Upper lobe of left lung (tissue), 6 donors: ENCODE results near the gene ARMH3. TPM values are rescaled to one million over a fixed set of nuclear protein-coding genes. Genes with fewer than 3 reads are reported as not detected.

Experiments used
- ATAC-seq, 2 donors: fragments of 200-7000 bp; cut with Tn5 transposase; one replicate each; pipeline ENCODE4 v1.9.1; 2022; ENCODE audit warnings: mild to moderate bottlenecking in 2 of 2, moderate library complexity in 2 of 2; ENCODE audit not compliant: low FRiP score in 2 of 2
- DNase-seq, 2 donors: peaks; one replicate each; pipeline ENCODE4 v3.0.0-alpha.2; 2019 to 2020
- H3K27ac ChIP-seq, 4 donors: fragments of 200-600 bp; sonication (generic); one replicate each; pipeline ENCODE4 v1.5.1; 2016 to 2019
- H3K27me3 ChIP-seq, 4 donors: fragments of 200-600 bp; sonication (generic); one replicate each; pipeline ENCODE4 v1.5.1; 2017 to 2019
- H3K36me3 ChIP-seq, 4 donors: fragments of 200-600 bp; sonication (generic); one replicate each; pipeline ENCODE4 v1.5.1; 2016 to 2019
- H3K4me1 ChIP-seq, 4 donors: fragments of 200-600 bp; sonication (generic); one replicate each; pipeline ENCODE4 v1.5.1; 2018 to 2019
- H3K4me3 ChIP-seq, 4 donors: fragments of 200-600 bp; sonication (generic); one replicate each; pipeline ENCODE4 v1.5.1; 2017 to 2019; ENCODE audit warnings: mild to moderate bottlenecking in 2 of 4, moderate library complexity in 1 of 4
- H3K9me3 ChIP-seq, 4 donors: fragments of 200-600 bp; sonication (generic); one replicate each; pipeline ENCODE4 v1.5.1; 2018 to 2019
- CTCF ChIP-seq, 6 experiments: fragments of 450-650 bp in 4 of 6; fragments of 200-600 bp in 2 of 6; sonication (generic) in 2 of 6; IDR thresholded peaks; one replicate each; pipeline ENCODE4 v1.5.1; 2016 to 2019; ENCODE audit warnings: antibody characterized with exemption in 6 of 6
- EP300 ChIP-seq, 4 donors: sonication (generic); formaldehyde crosslinking; IDR thresholded peaks; one replicate each; pipeline ENCODE4 v1.5.1; 2017; ENCODE audit warnings: antibody characterized with exemption in 4 of 4, control low read depth in 2 of 4
- POLR2A ChIP-seq, 4 donors: fragments of 450-650 bp; IDR thresholded peaks; one replicate each; pipeline ENCODE4 v1.5.1; 2016 to 2017; ENCODE audit warnings: antibody characterized with exemption in 4 of 4, mild to moderate bottlenecking in 2 of 4
- POLR2AphosphoS5 ChIP-seq, 2 donors: sonication (generic); formaldehyde crosslinking; IDR thresholded peaks; one replicate each; pipeline ENCODE4 v1.5.1; 2017; ENCODE audit warnings: antibody characterized with exemption in 2 of 2
- WGBS, 2 donors: methylation state at CpG; one replicate each; pipeline ENCODE4 v1.1.5; 2017 to 2018; 5-methylcytosine and 5-hydroxymethylcytosine counted together
- total RNA-seq, 6 donors: library from RNA; depleted of rRNA in 4 of 6; stranded (reverse); fragments of >200 nt in 4 of 6; gene quantifications; one replicate each; pipeline versions ENCODE4 v1.1.0 to v1.2.1, GENCODE V29; 2016 to 2021
- donor health status: DM: no; HTN: no; CAD: no; lungs with moderate emphysema.
- donor health status: DM: no; HTN: yes; CAD: no; lungs with severe emphysema.

The ARMH3 gene
- total RNA-seq, 6 donors from 2014 or later = 14.4 to 39.8 (median 25.5) TPM

GRCh38 chr10:101889256-101890210, 166.4 kb downstream of the ARMH3 start:
- TF ChIP-seq POLR2AphosphoS5 (IDR thresholded peaks at IDR 0.05) = no peak
- peak; percentile 43 to 67 (median 56) for TF ChIP-seq CTCF (IDR thresholded peaks at IDR 0.05)
- TF ChIP-seq POLR2A (IDR thresholded peaks at IDR 0.05) = no peak
- ATAC-seq = peak in 1 of 2 donors; percentile 76
- 56 to 69% methylated on average over 5 of the region's 5 CpGs for WGBS, 2 donors
- Histone ChIP-seq H3K9me3 (no peaks in the 10 kb centered on the region), H3K4me3 (no peak overlapping the region), H3K27me3 (no peaks in the 10 kb centered on the region), H3K36me3 (peaks cover 0 to 4% (median 0%) of the 10 kb centered on the region in 4 donors), H3K4me1 (no peaks in the 10 kb centered on the region), H3K27ac (no peak overlapping the region)
- peak in 1 of 2 donors; percentile 67 for DNase-seq

GRCh38 chr10:101888251-101888949, 167.6 kb downstream of the ARMH3 start:
- peaks cover 0 to 4% (median 0%) of the 10 kb centered on the region in 4 donors for H3K36me3 ChIP-seq
- 87 to 93% methylated on average over 2 of the region's 2 CpGs for WGBS, 2 donors
- no peaks in the 10 kb centered on the region for H3K27me3 ChIP-seq
- ATAC-seq (no peak), DNase-seq (no peak)
- H3K27ac ChIP-seq = no peak overlapping the region
- H3K4me3 ChIP-seq = no peak overlapping the region
- no peak for TF ChIP-seq CTCF (IDR thresholded peaks at IDR 0.05)
- no peak for TF ChIP-seq POLR2A (IDR thresholded peaks at IDR 0.05)
- TF ChIP-seq POLR2AphosphoS5 (IDR thresholded peaks at IDR 0.05) = no peak
- TF ChIP-seq EP300 (IDR thresholded peaks at IDR 0.05) = no peak
- H3K4me1 ChIP-seq = no peaks in the 10 kb centered on the region
- no peaks in the 10 kb centered on the region for H3K9me3 ChIP-seq

- H3K4me1 ChIP-seq = no peaks in the 10 kb centered on the region
- no peaks in the 10 kb centered on the region for H3K27me3 ChIP-seq
- 88 to 91% methylated on average over 5 of the region's 5 CpGs for WGBS, 2 donors
- TF ChIP-seq POLR2A (IDR thresholded peaks at IDR 0.05) (no peak), POLR2AphosphoS5 (IDR thresholded peaks at IDR 0.05) (no peak), EP300 (IDR thresholded peaks at IDR 0.05) (no peak), CTCF (IDR thresholded peaks at IDR 0.05) (no peak)
- no peak overlapping the region for H3K4me3 ChIP-seq
- H3K36me3 ChIP-seq = peaks cover 0 to 4% (median 0%) of the 10 kb centered on the region in 4 donors
- ATAC-seq = no peak
- no peak for DNase-seq
- H3K27ac ChIP-seq = no peak overlapping the region
- no peaks in the 10 kb centered on the region for H3K9me3 ChIP-seq
Observed at GRCh38 chr10:101887775-101888174, 168.2 kb downstream of the ARMH3 start.

GRCh38 chr10:101886521-101887312, 169.3 kb downstream of the ARMH3 start:
- no peak overlapping the region for H3K27ac ChIP-seq
- peaks cover 0 to 4% (median 0%) of the 10 kb centered on the region in 4 donors for H3K36me3 ChIP-seq
- TF ChIP-seq POLR2AphosphoS5 (IDR thresholded peaks at IDR 0.05) = no peak
- TF ChIP-seq POLR2A (IDR thresholded peaks at IDR 0.05) = no peak
- no peak for ATAC-seq
- no peak for DNase-seq
- H3K4me1 ChIP-seq = no peaks in the 10 kb centered on the region
- H3K27me3 ChIP-seq = no peaks in the 10 kb centered on the region
- no peak overlapping the region for H3K4me3 ChIP-seq
- H3K9me3 ChIP-seq = no peaks in the 10 kb centered on the region
- 64 to 68% methylated on average over 1 of the region's 1 CpG for WGBS, 2 donors
